ENCODE data around the gene GALNT18.

GALNT18 gene

GRCh38 chr11:11401960-11402535 is 219.8 kb downstream of the GALNT18 start:
- TF ChIP-seq, protein P1, sequence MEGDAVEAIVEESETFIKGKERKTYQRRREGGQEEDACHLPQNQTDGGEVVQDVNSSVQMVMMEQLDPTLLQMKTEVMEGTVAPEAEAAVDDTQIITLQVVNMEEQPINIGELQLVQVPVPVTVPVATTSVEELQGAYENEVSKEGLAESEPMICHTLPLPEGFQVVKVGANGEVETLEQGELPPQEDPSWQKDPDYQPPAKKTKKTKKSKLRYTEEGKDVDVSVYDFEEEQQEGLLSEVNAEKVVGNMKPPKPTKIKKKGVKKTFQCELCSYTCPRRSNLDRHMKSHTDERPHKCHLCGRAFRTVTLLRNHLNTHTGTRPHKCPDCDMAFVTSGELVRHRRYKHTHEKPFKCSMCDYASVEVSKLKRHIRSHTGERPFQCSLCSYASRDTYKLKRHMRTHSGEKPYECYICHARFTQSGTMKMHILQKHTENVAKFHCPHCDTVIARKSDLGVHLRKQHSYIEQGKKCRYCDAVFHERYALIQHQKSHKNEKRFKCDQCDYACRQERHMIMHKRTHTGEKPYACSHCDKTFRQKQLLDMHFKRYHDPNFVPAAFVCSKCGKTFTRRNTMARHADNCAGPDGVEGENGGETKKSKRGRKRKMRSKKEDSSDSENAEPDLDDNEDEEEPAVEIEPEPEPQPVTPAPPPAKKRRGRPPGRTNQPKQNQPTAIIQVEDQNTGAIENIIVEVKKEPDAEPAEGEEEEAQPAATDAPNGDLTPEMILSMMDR (IDR thresholded peaks at IDR 0.05; ENCODE audit: low read depth, low read length, missing control alignments) = no peak
- in situ Hi-C loops (cut with HindIII; ENCODE audit: low sequenced_read_pairs) = no loop called here
- no peak for DNase-seq (ENCODE audit: low read depth)

GRCh38 chr11:11400635-11401232 is 221.1 kb downstream of the GALNT18 start:
- in situ Hi-C loops (cut with HindIII; ENCODE audit: low sequenced_read_pairs) = no loop called here
- TF ChIP-seq, protein P1 (IDR thresholded peaks at IDR 0.05; ENCODE audit: low read depth, low read length, missing control alignments) = no peak
- no peak overlapping the region for H3K4me3 ChIP-seq (ENCODE audit: low read depth, low read length)
- no peak for DNase-seq (ENCODE audit: low read depth)

More at GRCh38 chr11:11401960-11402535, 219.8 kb downstream of the GALNT18 start:
- H3K4me3 ChIP-seq (ENCODE audit: low read depth, low read length) = no peak overlapping the region

- in situ Hi-C loops (cut with HindIII; ENCODE audit: low sequenced_read_pairs) = no loop called here
- no peak for DNase-seq (ENCODE audit: low read depth)
- TF ChIP-seq, protein P1 (IDR thresholded peaks at IDR 0.05; ENCODE audit: low read depth, low read length, missing control alignments) = no peak
These were observed 221.7 kb downstream of the GALNT18 start for GRCh38 chr11:11400121-11400520.

GRCh38 chr11:11397781-11398180 is 224.0 kb downstream of the GALNT18 start:
- TF ChIP-seq, protein P1 (IDR thresholded peaks at IDR 0.05; ENCODE audit: low read depth, low read length, missing control alignments) = no peak
- H3K4me3 ChIP-seq (ENCODE audit: low read depth, low read length) = no peak overlapping the region
- in situ Hi-C loops (cut with HindIII; ENCODE audit: low sequenced_read_pairs) = no loop called here
- no peak for DNase-seq (ENCODE audit: low read depth)

More at GRCh38 chr11:11400121-11400520, 221.7 kb downstream of the GALNT18 start:
- H3K4me3 ChIP-seq (ENCODE audit: low read depth, low read length) = no peak overlapping the region

DNA sequence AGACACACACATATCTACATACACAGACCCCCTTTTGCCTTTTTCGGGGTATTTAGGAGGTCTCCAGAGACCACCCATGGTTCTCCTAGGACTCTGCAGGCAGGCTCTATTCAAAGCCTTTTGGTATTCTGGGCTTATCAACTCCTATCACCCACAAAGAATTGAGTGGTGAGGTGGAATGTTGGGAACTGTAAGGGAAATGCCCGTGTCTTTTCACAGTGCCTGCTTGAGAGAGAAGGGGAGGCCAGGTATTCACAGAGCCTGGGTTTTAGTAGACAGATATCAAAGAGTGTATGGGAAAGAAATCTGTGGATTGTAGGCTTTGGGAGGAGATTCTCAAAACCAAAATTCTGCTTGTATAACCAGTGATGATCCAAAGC is 224.8 kb downstream of the GALNT18 start:
- no peak for DNase-seq (ENCODE audit: low read depth)
- H3K4me3 ChIP-seq (ENCODE audit: low read depth, low read length) = no peak overlapping the region
- in situ Hi-C loops (cut with HindIII; ENCODE audit: low sequenced_read_pairs) = no loop called here
- TF ChIP-seq, protein P1 (IDR thresholded peaks at IDR 0.05; ENCODE audit: low read depth, low read length, missing control alignments) = no peak

DNA sequence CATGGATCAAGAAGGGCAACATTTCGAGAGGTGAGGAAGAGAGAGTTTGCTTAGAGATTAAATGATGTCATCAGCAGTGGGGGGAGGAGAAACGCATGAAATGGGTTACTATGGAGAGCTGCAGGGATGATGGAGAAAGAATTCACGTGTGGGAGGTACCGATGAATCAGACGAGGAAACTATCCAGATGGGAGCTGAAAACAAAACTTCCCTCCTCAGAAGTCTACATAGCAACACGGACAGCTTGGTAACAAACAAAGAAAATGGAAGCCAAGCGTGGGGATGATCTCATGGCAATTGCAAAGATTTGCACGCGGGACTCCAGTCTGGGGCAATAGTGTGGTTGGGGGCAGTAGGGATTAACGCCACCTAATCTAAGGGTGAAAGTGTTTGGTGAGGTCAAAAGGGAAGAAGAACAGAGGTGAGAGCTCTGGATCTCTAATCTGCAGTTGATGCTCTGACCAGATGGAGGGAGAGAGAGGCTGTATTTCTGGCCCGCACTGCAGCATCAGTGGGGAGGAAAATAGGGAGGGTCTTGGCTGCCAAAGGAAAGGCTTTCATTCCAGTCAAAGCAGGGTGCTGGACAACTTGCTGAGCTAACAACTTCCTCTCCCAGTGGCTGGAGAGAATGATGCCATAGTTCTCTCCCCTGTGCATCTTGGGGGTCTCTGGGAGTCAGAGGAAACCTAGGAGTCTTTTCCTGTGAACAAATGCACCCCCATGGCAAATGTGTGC is 225.3 kb downstream of the GALNT18 start:
- DNase-seq (ENCODE audit: low read depth) = peak; percentile 68
- TF ChIP-seq, protein P1 (IDR thresholded peaks at IDR 0.05; ENCODE audit: low read depth, low read length, missing control alignments) = no peak
- no peak overlapping the region for H3K4me3 ChIP-seq (ENCODE audit: low read depth, low read length)
- in situ Hi-C loops (cut with HindIII; ENCODE audit: low sequenced_read_pairs) = no loop called here

Measured in astrocyte of the cerebellum (primary cell).